Measurements from ENCODE around the gene ROPN1L. TPM values are rescaled to one million over a fixed set of nuclear protein-coding genes. Genes with fewer than 3 reads are reported as not detected.
"Not testable (repeated sequence)": the region's sequence is repeated elsewhere in the genome, so short reads cannot be mapped to it uniquely, and the experiment has no call there.

ROPN1L gene
- polyA plus RNA-seq, 1 donor from 2014 or later: 0.48 TPM

- no peaks in the 10 kb centered on the region for H3K9me3 Mint-ChIP-seq
Measured at GRCh38 chr5:10503997-10504793, 62.5 kb downstream of the ROPN1L start.

GRCh38 chr5:10505517-10506095 is 63.9 kb downstream of the ROPN1L start:
- Mint-ChIP-seq H3K4me1 (peaks cover 9 to 11% (median 10%) of the 10 kb centered on the region in 3 donors), H3K4me3 (peak overlapping the region in 3 of 4 donors; percentile 13 to 32 (median 20)), H3K27ac (peak overlapping the region; percentile 14 to 90 (median 76)), H3K27me3 (peaks cover 4% of the 10 kb centered on the region), H3K9me3 (no peaks in the 10 kb centered on the region), H3K36me3 (peaks cover 1% of the 10 kb centered on the region)

More at GRCh38 chr5:10503997-10504793, 62.5 kb downstream of the ROPN1L start:
- Mint-ChIP-seq H3K4me1 (peaks cover 9 to 11% (median 10%) of the 10 kb centered on the region in 3 donors), H3K27me3 (peaks cover 4% of the 10 kb centered on the region), H3K27ac (peak overlapping the region in 1 of 3 donors; percentile 10), H3K36me3 (no peaks in the 10 kb centered on the region), H3K4me3 (no peak overlapping the region)

- Mint-ChIP-seq H3K4me1 (peaks cover 9 to 11% (median 10%) of the 10 kb centered on the region in 3 donors), H3K27me3 (peaks cover 5% of the 10 kb centered on the region), H3K36me3 (peaks cover 2% of the 10 kb centered on the region), H3K4me3 (no peak overlapping the region), H3K27ac (no peak overlapping the region), H3K9me3 (no peaks in the 10 kb centered on the region)
Measured at GRCh38 chr5:10506535-10506934, 64.9 kb downstream of the ROPN1L start.

- H3K9me3 Mint-ChIP-seq: no peaks in the 10 kb centered on the region
- no peak overlapping the region for H3K4me3 Mint-ChIP-seq
- no peak overlapping the region for H3K27ac Mint-ChIP-seq
- peaks cover 9 to 11% (median 10%) of the 10 kb centered on the region in 3 donors for H3K4me1 Mint-ChIP-seq
- peaks cover 2% of the 10 kb centered on the region for H3K36me3 Mint-ChIP-seq
- H3K27me3 Mint-ChIP-seq: peaks cover 6% of the 10 kb centered on the region
Measured at GRCh38 chr5:10507575-10508096, 66.0 kb downstream of the ROPN1L start.

GRCh38 chr5:10509575-10509974 is 67.9 kb downstream of the ROPN1L start:
- Mint-ChIP-seq H3K27ac (no peak overlapping the region), H3K27me3 (peaks cover 6% of the 10 kb centered on the region), H3K4me1 (peaks cover 9 to 11% (median 10%) of the 10 kb centered on the region in 3 donors), H3K36me3 (peaks cover 2% of the 10 kb centered on the region), H3K4me3 (no peak overlapping the region), H3K9me3 (no peaks in the 10 kb centered on the region)

- H3K27ac Mint-ChIP-seq: peak overlapping the region in 1 of 3 donors; percentile 67
- peaks cover 7% of the 10 kb centered on the region for H3K27me3 Mint-ChIP-seq
- no peaks in the 10 kb centered on the region for H3K9me3 Mint-ChIP-seq
- H3K4me1 Mint-ChIP-seq: no peaks in the 10 kb centered on the region
- peaks cover 2% of the 10 kb centered on the region for H3K36me3 Mint-ChIP-seq
- no peak overlapping the region for H3K4me3 Mint-ChIP-seq
Measured at GRCh38 chr5:10511741-10512640, 70.3 kb downstream of the ROPN1L start.

- Mint-ChIP-seq H3K36me3 (peaks cover 2% of the 10 kb centered on the region), H3K4me1 (peaks cover 0 to 9% (median 5%) of the 10 kb centered on the region in 3 donors), H3K4me3 (no peak overlapping the region), H3K9me3 (no peaks in the 10 kb centered on the region), H3K27ac (no peak overlapping the region), H3K27me3 (peaks cover 12% of the 10 kb centered on the region)
Measured at GRCh38 chr5:10513501-10514442, 72.1 kb downstream of the ROPN1L start.

GRCh38 chr5:10514572-10514971 is 72.9 kb downstream of the ROPN1L start:
- H3K27ac Mint-ChIP-seq, H3K4me1 Mint-ChIP-seq, H3K27me3 Mint-ChIP-seq, H3K9me3 Mint-ChIP-seq, H3K36me3 Mint-ChIP-seq, H3K4me3 Mint-ChIP-seq: not testable (repeated sequence)

Other genes starting within 250 kb of the ROPN1L start
- gene ATPSCKMT, start 192.0 kb upstream of the ROPN1L start, polyA plus RNA-seq: 8.2 TPM
- 180 TPM for gene CCT5, start 191.6 kb upstream of the ROPN1L start, polyA plus RNA-seq
- not detected for gene CMBL, start 134.0 kb upstream of the ROPN1L start, polyA plus RNA-seq
- gene MARCHF6, start 88.2 kb upstream of the ROPN1L start, polyA plus RNA-seq: 39.3 TPM
- gene ANKRD33B, start 122.2 kb downstream of the ROPN1L start, polyA plus RNA-seq: 1.5 TPM

Measured in IgD-negative memory B cell (primary cell).